Embryonic facial prominence (tissue), 1 donor: Measurements from ENCODE around the gene SORCS2.

Experiments used
- DNase-seq: peaks from one replicate; pipeline ENCODE4 v3.0.0-alpha.2; 2016; ENCODE audit errors: extremely low spot score

Gene SORCS2

DNA sequence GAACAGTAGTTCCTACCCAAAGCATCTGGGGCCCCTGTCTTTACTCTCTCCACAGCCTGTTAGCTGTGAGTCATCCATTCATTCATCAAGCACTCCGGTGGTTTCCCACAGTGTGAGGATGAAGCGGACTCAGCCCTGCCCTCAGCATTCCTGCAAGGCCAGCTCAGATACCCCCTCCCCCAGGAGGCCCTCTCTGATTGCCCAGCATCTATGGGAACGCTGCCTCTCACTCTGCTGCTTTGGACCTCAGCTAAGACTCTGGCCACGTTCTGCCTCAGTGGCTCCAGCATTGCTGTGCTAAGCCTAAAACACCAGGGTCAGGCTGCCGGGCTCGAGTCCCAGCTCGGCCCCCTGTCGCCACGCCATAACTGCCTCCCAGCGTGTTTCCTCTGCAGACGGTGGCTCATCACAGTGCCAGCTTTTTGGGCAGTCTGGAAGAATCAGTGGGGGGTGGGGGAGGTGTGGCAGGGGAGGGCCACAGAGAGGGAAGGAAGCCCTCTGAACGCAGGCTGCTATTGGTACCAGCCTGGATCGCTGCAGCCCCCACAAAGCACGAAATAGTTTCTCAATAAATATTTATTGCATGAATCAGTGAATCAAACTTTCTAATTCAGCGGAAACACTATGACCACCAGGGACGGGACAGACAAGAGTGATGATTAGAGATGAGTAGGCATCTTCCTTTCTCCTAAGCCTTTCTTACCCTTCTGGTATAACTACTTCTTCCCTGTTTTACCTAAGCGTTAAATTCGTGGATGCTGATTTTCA is 74.4 kb downstream of the SORCS2 start:
- DNase-seq, result no peak

DNA sequence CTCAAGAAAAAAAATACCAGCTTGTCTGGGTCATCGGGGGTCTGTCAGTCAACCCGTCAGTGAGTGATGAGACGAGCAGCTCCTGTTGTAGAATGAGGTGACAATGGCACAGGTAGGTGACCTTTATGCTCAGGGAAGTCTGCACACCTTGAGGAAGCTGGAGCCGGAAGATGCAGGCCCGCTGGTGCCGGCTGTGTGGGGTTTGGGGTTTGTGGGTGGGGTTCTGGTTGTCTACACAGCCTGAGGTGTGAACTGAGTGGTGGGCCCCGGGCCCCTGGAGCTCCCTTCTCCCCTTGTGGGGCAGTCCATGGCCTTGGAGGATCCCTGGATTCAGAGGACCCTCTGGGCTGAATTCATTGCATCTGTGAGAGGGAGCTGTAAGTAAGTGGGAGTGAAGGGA is 75.5 kb downstream of the SORCS2 start:
- no peak for DNase-seq

DNA sequence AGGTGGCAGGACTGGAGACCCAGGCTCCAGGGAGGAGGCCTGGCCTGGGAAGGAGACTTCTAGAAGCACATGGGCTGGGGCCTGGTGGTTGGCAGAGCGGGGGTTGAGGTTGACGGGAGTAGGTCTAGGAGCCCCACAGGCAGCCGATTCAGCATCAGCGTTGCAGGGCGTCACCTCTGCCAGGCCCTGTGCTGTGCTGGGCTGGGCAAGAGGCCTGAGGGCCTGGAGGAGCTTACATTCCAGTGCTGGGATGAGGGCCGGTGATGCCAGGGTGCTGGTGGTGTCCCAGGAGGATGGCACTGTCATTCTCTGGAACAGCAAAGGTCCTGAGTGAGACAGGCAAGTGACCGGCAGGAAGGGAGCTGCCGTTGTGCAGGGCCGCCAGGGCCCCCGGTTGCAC is 76.6 kb downstream of the SORCS2 start:
- DNase-seq, result no peak

DNA sequence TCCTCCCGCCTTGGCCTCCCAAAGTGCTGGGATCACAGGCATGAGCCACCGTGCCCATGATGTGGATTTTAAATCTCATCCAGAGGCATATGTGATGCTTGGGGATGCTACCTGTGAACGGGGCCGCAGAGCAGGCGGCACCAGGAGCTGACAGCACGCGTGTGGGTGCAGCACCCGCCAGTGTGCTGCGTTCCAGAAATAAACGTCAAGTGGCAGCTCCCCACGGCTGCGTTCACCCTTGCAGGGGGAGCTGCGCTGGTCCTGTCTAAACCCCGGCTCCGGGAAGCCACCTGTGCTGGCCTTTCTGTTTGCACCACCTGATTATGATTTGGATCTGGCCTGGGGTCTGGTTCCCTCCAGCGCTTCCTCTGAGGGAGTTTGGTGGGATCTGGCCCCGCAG is 77.8 kb downstream of the SORCS2 start:
- DNase-seq, result no peak

DNA sequence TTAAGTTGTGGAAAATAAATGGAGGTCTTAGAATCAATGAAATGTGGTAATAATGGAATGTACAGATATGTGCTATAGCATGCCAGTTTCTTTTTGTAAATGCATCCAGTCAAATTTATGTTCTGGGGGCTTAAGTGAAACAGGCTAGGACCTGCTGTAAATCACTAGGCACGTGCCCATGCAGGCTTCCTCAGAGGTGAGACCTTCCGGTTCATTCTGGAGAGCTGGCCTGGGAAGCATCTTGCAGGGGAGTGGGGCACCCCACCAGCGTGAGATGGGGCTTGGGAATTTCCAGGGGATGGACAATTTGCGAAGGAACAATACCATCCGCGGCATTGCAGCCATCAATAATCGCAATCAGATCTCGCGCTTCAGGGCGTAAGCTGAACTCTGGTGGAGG is 80.1 kb downstream of the SORCS2 start:
- DNase-seq, result no peak

DNA sequence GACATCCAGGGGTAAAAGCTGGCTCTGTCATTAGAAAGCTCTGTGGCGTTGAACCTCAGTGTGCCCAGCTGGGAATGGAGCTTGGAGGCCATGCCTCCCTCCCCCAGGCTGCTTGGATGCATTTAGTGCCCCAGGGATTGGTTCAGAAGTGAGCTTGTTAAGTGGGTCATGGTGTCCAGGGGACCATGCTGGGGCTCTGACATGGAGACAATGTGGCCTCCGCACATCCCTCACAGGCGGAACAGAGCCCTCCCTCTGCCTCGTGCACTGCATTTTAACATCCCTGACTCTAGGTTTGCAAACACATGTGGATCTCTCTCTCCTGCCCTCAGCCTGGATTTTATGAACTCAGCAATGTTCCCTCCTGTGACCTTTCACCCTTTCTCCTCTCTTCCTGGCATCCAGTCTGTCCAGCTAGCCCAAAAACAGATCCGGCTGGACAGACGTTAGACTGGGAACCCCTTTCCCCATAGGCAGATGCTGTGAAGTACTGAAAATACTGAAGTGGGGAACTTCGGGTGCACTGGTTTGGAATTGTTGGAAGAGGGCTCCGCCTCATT is 81.5 kb downstream of the SORCS2 start:
- DNase-seq, result no peak

DNA sequence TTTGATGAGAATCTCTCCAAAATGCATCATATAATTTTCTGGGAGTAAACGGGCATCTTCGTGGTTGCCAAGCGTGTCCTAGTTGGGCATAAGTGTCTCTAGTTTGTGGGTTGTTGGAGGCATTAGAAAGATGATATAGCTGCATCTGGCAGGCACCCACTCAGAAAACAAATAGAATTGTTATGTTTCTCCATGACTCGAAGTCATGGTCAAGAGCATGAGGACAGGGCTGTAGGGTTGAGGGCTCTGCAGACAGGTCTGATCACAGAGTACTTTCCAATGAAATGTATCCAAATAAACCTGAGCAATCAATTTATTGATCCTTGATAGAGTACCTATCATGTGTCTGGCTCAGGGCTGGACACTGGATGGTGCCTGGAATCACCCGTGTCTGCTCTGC is 82.7 kb downstream of the SORCS2 start:
- no peak for DNase-seq

DNA sequence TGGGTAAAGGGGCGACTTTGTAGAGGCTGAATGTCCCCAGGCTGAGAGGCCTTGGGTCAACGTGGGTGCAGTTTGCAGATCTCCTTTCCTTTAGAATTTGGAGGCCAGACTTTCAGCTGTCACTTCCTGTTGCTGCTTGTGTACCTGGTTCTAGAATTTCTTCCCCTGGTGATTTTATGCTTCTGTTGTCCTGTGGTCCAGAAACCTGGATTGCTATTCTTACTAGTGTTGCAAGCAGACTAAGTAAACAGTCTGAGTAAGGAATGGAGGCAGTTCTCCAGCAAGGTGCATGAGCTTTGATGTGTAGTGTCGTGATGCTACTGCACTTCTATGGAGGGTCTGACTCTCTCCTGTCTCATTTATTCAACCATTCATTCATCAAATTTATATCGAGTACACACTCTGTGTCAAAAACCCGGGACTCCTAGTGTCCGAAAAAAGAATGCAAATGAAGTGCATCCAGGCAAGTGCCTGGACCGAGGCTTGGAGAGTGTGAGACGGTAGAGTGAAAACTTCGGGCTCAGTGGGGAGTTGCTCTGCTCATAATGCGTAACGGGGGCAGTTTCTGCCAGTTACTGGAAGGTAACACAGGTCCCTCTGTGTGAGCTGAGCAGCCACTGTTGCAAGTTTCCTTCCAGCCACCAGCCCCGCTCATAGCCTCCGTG is 83.3 kb downstream of the SORCS2 start:
- no peak for DNase-seq

DNA sequence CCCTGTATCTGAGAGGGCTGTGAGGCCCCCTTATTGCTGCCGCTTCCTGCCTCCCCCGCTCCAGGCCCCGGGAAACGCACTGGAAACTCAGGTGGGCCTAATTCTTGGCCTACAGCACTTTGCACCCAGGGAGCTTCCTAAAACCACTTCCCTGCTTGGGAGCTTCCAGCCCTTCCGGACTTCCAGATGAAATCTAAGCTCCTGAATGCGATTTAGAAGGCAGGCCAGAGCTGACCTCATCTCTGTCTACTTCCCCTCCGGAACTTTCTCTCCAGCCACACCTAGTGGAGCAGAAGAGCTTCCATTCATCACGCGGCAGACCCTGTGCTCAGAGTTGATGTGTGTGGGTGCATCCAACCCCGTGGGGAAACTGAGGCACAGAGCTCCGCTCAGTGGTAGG is 84.2 kb downstream of the SORCS2 start:
- DNase-seq, result no peak

DNA sequence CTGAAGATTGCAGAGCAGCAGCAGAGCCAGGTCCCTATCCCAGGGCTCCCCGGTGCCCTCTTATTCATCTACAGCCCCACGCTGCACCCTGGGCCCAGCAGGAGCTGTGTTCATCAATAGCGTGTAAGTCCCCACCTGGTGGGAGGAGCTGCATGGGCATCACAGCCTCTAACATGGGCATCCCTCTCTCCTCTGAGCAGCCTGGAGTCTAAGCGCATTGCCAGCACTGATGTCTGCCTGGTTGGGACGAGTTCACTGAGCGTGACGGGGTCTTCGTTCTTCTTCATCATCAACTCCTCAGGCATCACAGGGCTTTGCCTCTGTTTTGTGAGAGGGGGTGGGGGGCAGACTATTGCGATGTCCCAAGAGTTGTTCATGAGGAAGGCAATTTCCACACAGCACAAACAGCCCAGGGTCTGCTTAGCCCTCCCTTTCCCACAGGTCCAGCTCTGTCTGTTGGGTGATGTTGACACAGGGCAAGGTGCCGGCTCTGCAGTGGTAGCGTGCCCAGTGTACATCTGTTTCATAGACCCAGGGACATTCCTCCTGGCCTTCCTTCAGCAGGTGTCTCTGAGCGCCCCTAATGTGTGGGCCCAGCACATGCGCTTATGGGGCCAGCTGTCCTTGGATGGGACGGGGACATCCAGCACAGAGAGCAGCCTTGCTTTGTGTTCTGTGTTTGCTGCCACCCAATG is 85.9 kb downstream of the SORCS2 start:
- no peak for DNase-seq

DNA sequence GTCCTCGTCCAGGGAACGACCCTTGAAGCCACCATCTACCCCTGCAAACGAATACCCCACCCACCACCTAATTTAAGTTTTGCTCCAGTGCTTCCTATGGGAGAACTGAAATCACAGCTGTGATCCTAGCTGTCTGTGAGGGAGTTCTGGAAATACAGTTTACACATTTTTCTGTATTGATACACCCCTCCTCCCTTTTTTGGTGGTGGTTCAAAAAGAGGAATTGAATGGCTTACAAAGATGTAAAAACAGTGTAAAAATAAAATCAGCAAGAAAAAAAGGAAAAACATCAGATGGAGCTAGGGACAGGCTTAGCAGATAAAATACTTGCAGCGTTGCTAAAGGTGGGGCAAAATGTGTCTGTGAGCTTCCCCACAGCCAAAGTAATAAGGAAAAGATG is 86.6 kb downstream of the SORCS2 start:
- DNase-seq, result no peak

DNA sequence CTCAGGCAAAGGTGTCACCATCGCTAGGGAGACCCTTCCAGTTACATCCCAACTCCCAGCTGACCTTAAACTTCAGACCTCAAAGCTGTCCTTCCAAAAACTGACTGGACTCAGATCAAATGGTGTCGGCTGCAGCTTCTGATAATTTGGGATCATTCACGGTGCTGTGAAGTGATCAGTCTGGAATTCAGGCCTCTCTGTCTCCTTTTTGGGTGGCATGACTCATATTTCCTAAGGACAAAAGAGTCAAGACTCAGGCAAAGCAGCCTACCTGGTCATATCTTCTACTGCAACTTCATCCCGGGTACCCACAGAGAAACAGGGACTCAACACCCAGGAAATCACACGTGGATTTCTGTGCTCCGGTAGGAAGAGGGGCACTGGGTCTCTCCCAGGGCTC is 87.6 kb downstream of the SORCS2 start:
- DNase-seq, result no peak

DNA sequence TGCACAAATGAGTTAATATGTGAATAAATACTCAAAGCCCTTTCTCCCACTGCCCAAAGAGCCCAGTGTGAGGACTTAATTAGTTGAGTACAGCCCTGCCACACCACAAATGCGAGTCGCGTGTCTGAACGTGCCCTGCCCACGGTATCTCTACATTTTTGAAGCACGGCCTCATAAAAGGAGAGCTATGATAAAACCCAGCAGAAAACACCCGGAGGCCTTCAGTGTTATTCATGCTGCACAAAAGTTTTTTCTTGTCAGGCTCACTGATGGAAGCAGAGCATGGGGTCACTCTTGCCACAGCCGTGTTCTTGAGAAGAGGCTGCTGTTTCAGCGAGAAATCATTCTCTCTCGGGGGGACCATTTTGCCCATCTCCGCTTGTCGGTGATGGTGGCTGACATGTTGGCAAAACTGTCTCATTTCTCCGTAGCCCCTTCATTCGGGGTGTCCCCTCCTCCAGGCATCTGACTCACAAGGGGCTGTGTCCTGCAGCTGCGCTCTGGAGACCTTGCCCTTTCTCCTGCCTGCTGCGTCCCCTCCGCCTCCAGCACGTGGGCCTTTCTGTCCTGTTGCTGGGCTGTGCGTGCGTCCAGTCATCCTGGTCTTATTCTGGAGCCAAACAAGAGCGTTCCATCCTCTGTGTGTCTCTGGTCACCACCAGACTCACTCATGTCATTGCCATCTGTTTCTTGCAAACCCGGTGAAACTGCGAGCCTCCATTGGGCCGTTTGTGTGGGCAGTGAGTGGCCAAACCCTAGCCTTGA is 88.8 kb downstream of the SORCS2 start:
- no peak for DNase-seq

DNA sequence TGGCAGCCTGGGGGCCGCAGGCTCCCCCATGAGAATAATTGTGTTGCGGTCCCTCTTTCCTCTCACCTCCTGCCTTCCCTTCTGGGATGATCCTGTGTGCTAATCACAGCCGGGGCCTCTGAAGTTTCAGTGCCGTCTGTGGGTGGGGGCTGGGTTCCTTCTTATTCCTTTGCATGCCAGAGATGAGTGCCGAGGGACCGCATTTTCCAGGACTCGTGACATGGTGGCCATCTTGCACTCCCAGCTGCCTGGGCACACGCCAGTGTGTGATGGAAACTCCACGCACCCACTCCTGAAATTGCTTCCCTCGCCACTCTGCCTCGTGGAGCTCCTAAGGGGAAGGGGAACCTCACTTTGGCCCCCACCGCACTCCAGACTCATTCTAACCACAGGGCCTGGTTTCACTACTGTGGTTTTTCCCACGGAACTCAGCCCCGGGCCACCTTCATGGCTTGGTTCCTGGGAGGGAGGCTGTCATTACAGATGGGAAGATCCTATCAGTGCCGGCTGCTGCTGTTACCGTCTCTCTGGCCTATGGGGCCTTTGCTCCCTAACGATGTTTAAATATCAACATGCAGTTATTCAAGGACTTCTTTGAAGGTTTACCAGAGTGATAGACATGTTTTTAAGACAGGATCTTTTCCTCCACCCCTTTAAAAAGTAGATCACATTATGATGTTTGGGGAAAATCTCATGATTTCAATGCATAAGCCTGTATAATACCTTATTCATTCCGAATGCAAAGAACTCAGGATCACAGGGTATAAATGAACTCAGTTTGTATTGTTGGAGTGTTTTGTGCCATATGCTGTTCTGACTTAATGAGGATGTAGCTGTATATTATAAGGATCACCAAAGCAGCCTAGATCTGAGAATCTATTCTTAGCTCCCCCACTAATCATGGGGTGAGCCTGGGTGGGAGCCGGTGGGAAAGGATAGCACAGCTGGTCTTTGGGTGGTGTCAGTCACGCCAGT is 89.6 kb downstream of the SORCS2 start:
- DNase-seq, result no peak

DNA sequence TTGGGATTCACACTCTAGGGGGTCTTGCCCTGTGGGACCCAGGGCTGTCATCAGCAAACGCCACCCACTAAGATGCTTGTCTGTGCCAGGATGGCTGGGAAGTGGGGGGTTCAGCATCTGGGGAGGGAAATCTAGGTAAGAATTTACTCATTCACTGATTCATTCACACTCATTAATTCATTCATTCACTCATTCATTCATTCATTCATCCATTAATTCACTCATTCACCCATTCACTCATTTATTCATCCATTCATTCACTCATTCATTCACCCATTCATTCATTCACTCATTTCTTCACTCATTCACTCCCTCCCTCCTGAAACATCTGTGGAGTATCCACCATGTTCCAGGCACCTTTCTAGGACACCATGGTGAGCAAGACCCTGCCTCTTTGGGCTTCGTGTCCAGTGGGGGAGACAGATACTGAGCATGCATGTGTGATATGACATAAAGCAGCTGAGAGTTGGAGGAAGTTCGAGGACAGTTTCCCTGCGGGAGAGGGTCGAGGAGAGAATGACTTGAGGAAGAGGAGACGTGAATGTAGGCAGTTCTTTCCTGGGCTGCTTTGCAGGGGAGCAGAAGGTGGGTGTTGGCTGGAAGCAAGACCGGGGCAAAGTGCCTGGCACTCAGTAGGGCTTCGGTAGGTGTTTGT is 90.6 kb downstream of the SORCS2 start:
- DNase-seq, result no peak

DNA sequence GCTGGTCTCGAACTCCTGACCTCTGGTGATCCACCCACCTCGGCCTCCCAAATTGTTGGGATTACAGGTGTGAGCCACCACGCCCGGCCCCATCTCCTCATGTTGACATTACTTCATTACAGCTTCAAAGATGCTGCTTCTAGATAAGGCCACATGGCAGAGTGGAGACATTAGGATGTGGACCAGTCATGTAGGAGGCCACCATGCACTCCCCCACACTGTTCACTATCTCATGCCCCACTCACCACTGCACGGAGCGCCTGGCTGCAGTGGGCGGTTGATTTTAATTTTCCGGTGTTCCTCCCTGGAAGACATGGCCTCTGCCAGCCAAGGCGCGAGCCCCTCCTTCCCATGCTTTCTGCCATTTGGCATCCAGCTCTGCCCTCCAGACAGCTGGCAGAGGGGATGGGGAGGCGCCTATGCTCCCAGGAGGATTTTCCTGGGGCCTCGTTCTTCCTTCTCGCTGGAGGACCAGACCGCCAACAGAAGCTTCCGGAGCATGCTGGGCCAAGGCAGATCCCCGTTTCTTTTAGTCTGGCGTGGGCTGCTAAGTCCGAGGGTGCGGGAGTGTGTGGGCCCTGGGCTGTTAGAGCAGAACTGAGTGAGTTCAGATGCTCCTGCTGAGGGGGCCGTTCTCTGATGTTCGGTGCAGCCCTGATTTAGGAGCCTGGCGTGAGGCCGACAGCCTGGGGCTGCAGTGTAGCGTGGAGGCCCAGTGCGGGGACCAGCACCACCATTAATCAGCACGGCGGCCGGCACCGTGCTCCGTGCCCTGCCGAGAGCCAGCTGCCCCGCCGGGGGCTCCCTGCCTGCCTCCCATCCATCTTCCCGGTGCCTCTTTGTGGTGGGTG is 93.1 kb downstream of the SORCS2 start:
- DNase-seq, result no peak

DNA sequence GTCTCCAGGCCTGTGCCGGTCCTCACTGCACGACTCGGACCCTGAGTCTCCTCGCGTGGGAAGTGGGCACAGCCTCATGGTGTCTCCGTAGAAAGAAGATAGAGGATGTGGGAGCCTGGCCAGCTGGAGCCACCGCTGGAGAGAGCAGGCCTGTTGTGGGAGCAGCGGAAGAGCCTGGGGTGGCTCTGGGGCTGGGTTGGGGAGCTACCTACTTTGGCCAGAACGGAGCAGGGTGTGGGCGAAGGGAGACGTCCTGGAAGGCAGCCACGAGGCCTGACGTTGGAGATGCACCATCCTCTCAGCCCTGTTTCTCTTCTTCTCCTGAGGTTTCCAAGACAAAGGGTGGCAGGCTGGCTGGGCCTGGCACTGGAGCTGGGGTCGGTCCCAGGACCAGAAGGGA is 93.8 kb downstream of the SORCS2 start:
- no peak for DNase-seq

DNA sequence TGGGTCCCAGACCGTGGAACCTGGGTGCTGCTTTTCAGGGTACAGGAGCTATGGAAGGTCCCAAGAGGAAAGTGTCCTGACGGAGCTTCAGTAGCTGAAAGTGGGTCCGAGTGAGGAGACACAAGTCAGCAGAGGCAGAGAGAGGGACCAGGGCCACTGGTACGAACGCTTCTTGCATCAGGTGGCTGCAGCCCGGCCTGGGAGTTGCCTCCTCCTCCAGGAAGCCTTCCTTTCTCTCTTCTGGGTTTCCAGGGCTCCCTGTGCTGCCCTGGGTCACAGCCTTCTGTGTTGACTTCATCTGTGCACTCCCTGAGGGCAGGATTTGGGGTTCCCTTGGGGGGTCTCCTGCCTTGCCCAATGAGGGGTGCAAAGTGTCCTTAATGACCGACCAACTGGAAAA is 94.5 kb downstream of the SORCS2 start:
- DNase-seq, result no peak

DNA sequence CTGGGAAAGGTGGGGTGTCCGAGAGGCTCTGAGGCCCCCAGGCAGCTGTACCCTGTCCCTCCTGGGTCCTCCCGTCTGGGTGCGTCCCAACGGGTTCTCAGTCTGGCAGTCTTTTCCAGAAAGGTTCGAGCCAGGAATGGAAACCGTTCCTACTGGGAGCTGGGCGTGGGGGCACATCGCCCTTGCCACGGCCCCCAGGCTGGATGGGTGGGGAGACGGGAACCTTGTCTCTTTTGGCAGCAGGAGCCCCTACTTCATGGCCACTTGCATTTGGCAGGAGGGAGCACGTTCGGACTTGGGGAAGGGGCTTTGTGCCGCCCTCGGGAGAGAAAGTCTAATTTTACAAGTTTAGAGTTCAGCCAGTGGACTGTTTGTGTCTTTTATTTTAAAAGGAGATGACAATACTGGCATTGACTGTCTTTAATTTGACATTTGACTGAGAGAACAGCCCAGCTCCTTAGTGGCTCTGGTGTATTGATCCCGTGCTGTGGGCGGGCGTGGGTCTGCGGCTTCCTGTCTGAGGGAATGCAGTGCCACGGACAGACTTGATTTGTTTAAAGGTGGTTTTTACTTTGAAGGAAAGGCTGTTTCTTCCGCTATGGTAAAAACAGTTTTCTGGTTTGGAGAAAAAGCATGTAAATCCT is 95.1 kb downstream of the SORCS2 start:
- no peak for DNase-seq
